ENCODE measurements around the gene AGR2.

DNA sequence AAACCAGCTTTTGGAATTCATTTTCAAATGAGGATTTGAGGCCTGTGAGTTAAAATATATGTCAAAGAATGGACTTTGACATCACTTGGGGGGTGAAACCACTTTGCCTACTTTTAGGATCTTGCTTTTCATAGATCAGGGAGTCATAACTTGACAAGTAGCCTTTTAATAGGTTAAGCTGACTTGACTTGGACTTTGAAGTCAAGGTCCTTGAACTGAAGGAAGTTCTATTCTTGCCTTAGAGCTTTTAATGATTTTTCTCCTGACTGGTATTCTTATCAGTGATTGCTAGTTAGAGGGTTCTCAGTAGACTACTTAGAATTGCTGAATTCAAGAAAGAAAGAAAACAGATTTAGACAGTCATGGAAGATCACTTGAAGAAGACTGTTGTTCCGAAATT, 17.7 kb downstream of the AGR2 start:
- TF ChIP-seq CHD1 (IDR thresholded peaks at IDR 0.05; ENCODE audit: low read depth, low read length) (no peak), SMC3 (IDR thresholded peaks at IDR 0.05; ENCODE audit: low read depth, low read length) (no peak), MXI1 (IDR thresholded peaks at IDR 0.05; ENCODE audit: borderline replicate concordance, low read depth, low read length) (no peak), POLR2A (IDR thresholded peaks at IDR 0.05; ENCODE audit: low read depth, low read length) (no peak), RAD21 (IDR thresholded peaks at IDR 0.05; ENCODE audit: low read length) (no peak), RCOR1 (IDR thresholded peaks at IDR 0.05; ENCODE audit: insufficient replicate concordance, low read length) (no peak), NFE2L2 (IDR thresholded peaks at IDR 0.05; ENCODE audit: low read depth, low read length) (no peak), FOS (IDR thresholded peaks at IDR 0.05; ENCODE audit: low read depth, low read length) (no peak), BHLHE40 (IDR thresholded peaks at IDR 0.05; ENCODE audit: low read depth, low read length) (no peak), MAFK (IDR thresholded peaks at IDR 0.05; ENCODE audit: low read depth, low read length) (no peak)
- TF ChIP-seq, protein P1, sequence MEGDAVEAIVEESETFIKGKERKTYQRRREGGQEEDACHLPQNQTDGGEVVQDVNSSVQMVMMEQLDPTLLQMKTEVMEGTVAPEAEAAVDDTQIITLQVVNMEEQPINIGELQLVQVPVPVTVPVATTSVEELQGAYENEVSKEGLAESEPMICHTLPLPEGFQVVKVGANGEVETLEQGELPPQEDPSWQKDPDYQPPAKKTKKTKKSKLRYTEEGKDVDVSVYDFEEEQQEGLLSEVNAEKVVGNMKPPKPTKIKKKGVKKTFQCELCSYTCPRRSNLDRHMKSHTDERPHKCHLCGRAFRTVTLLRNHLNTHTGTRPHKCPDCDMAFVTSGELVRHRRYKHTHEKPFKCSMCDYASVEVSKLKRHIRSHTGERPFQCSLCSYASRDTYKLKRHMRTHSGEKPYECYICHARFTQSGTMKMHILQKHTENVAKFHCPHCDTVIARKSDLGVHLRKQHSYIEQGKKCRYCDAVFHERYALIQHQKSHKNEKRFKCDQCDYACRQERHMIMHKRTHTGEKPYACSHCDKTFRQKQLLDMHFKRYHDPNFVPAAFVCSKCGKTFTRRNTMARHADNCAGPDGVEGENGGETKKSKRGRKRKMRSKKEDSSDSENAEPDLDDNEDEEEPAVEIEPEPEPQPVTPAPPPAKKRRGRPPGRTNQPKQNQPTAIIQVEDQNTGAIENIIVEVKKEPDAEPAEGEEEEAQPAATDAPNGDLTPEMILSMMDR (conservative IDR thresholded peaks at IDR 0.05; ENCODE audit: low read depth, low read length), result no peak
- TF ChIP-seq, protein P2, sequence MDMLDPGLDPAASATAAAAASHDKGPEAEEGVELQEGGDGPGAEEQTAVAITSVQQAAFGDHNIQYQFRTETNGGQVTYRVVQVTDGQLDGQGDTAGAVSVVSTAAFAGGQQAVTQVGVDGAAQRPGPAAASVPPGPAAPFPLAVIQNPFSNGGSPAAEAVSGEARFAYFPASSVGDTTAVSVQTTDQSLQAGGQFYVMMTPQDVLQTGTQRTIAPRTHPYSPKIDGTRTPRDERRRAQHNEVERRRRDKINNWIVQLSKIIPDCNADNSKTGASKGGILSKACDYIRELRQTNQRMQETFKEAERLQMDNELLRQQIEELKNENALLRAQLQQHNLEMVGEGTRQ (IDR thresholded peaks at IDR 0.05; ENCODE audit: low read depth, low read length), result no peak
